HG02870 (cell line): ENCODE data around the gene LDLRAD3.

ENCODE experiments used
- ATAC-seq: cut with Tn5 transposase; IDR thresholded peaks from one replicate; pipeline ENCODE4 v1.9.1; 2021; ENCODE audit warnings: mild to moderate bottlenecking, moderate library complexity; ENCODE audit not compliant: unreplicated experiment

The LDLRAD3 gene

DNA sequence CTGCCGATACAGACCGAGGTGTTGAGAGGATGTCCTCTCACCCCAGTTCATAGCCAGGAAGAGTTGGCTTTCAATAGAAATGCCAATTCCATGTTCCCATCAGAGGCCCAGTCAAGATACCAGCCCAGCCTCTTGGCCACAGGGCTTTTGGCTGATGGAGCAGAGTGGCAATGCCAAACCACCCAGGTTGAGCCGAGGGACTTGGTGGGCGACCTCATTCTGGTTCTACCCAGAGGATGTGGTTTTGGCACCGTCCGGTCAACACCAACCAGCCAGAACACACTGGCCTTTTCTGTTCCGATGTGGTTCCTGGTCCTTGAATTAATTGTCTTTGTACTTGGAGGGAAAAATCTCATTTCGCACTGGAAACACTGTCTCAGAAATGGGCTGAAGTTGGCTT, 284.8 kb downstream of the LDLRAD3 start:
- ATAC-seq = no peak

DNA sequence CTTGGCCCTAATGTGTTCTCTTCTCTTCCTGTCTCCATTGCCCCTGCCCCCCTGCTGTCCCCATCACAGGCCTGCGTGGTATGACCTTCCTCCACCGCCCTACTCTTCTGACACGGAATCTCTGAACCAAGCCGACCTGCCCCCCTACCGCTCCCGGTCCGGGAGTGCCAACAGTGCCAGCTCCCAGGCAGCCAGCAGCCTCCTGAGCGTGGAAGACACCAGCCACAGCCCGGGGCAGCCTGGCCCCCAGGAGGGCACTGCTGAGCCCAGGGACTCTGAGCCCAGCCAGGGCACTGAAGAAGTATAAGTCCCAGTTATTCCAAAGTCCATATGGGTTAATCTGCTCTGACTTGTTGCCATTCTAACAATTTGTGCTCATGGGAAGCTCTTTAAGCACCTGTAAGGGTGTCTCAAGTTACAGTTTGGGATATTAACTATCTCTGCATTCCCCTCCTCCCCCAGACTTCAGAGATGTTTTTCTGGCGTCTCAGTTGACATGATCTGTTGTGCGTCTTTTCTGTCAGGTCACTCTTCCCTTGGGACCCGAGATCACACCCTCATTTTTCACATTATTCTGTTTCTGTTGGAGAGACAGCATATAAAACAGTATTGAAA, 285.3 kb downstream of the LDLRAD3 start:
- ATAC-seq = no peak

DNA sequence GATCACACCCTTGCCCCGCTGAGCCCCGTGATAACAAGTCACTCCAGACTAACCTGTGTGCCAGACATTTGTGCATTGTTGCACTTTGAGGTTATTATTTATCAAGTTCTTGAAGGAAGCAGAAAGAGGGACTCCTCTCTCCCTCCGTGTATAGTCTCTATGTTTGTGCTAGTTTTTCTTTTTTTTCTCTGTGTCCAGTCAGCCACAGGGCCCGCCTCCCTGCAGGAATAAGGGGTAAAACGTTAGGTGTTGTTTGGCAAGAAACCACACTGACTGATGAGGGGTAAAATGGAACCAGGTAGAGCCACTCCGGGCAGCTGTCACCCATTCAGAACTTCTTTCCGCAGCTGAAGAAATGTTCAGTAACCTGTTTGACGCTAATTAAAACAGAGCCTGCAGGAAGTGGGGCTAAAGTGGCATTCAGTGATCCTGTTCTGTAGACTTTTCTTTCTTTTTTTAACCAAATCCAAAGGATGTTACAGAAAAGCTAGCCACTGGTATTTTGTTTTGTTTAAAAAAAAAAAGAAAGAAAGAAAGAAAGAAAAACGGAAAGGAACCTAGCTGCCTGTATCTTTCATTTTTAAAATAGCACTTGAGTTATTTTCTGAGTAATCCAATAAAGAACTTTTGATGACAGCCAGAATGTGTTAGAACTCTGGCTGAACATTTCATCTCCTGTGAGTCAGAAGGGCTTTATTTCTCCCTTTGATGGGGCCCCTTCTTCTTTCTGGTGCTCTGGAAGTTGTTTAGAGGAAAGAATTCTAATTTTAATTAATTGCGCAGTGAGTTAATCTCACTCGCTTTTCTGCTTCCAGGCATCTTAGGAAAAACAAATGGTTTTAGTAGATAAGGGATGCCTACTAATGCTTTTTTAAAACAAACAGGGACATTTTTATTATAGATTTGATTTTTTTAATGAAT, 287.2 kb downstream of the LDLRAD3 start:
- ATAC-seq = no peak

DNA sequence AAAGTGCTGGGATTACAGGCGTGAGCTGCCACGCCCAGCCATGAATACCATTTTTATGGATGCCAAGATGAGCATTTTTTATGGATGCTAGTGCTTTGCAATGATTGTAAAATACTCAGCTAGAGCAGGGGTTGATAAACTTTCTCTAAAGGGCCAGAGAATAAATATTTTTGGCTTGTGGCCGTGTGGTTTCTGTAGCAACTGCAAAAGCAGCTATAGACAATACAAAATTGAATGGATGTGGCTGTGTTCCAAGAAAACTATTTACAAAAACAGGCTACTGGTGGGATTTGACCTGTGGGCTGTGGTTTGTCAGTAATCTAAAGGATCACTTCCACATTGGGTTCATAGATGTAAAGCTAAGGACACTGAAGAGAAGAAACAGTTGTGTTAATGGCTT, 289.3 kb downstream of the LDLRAD3 start:
- no peak for ATAC-seq

DNA sequence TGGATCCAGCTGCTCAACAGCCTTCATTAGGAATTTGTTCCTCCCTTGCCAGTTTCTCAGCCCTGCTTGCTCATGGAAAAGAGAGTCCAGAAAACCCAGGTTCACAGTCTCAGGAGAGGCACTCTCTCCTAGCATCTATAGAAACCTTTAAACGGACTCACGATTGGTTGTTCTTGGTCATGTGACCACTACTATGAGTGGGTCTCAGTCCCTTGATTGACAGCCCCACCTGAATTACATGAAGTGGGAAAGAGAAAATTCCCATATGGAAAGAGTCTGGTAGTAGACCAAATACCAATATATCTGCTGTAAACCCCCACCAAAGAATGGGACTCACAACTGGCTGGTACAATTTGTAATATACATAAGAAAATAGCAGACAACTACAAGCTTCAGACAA, 291.0 kb downstream of the LDLRAD3 start:
- no peak for ATAC-seq

DNA sequence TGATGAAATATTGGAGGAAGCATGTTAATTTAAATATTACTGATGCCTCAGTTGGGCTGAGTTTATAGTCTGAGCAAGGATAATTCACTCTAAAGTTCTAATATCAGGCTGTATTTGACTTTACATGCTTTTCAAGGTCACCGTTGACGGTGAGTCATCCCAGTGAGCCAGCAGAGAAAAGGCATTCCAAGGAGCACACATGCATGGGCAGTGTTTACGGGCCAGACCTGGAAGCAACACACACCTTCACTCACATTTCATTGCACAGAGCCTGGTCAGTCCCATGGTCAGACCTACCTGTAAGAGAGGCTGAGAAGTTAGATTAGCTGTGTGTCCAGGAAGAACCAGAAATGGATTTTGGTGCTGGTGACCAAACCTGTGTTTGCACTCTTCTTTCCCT, 291.9 kb downstream of the LDLRAD3 start:
- no peak for ATAC-seq

DNA sequence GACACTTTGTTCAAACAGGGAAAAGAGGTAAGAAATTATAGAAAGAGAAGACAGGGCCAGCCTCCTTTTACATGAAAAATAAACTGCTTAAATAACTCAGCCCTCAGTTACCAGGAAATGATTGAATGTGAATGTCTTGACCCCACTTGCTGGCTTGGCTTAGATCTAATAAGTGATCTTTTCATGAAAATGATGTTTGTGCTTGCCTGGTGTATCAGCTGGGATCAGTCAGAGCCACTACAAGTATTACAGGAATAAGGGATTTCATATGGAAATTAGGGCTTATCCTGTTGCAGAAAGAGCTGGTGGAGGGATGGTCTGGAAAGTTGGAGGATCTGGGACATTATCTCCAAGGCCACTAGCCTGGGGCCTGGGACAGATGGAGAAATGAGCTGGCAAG, 293.5 kb downstream of the LDLRAD3 start:
- ATAC-seq = no peak

DNA sequence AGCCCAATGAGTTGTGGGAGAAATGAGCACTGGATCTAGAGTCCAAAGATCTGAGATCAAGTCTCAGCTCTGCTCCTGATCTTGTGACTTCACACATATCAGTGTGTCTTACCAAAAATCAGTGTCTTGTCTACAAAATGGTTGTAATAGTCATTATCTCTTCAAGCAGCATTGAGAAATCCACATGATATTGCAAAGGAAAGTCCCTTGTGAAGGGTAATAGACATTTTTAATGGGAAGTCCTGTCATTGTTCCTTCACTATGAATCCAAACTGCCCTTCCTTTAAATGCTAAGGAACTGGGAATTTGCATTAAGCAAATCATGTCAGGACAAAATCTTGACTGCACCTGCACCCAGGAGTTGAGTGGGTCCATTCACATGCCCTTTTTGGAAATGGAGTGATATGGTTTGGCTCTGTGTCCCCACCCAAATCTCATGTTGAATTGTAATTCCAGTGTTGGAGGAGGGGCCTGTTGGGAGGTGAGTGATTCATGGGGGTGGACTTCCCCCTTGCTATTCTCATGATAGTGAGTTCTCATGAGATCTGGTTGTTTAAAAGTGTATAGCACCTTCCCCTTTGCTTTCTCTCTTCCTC, 294.3 kb downstream of the LDLRAD3 start:
- ATAC-seq = no peak

DNA sequence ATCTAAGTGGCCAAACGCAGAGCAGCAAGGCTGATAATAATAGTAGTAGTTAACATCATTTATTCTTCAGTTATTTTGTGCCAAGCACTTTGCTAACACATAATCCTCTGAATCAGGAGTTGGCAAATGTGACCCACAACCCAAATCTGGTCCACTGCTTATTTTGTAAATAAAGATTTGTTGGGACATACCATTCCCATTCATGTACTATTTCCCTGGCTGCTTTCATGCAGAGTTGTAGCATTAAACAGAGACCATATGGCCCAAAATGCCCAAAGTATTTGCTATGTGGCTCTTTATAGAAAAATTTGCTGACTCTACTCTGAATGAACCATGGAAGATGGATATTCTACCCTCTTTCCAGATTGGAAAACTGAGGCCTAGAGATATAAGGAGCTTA, 295.0 kb downstream of the LDLRAD3 start:
- ATAC-seq = no peak

DNA sequence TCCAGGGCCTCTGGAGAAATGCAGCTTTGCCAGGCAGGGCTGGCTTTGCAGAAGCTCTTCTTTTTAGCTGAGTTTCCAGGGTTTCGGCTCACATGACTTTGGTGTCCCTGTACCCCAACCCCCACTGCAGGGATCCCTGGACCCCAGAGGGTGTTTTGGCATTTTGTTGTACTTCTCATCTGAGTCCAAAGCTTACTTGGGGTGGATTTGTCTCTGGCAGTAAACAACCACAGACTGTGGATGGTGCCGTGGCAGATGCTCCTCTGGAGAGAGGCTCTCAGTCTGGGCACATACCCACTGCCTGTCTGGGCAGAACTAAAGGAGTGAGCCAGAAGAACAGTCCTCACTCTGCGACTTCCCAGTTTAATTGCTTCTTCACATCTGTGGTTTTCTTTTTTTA, 295.8 kb downstream of the LDLRAD3 start:
- ATAC-seq = no peak

DNA sequence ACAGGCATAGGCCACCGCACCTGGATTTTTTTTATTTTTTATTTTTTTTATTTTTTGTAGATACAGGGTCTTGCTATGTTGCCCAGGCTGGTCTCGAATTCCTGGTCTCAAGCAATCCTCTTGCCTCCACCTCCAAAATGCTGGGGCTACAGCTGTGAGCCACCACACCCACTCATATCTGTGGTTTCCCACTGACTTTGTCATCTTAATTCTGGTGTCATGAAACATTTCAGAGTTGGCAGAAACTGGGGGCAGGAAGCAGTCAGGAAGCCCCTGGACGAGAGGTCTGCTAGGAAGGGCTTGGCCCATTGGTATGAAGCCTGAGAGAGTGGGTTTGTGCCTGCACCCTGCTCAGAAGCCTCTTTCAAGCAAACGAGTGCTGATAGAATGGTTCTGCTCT, 296.3 kb downstream of the LDLRAD3 start:
- no peak for ATAC-seq

DNA sequence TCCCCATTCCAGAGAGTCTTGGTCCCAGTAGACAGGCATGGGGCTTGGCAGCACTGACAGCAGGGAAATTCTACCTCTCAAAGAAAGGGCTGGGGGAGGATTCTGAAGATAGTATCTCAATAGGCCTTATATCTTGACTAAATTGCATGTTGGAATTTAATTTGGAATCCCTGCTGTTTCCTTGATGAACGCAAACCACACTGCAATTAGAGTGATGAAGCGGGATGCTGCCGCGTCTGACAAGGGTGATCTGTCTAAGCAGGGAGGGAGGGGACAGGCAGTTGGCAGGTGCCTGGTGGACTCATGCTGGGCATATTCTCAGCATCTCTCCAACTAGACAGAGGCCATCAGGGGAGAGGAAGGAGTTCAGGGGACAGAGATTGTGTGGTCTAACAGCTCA, 296.9 kb downstream of the LDLRAD3 start:
- no peak for ATAC-seq

DNA sequence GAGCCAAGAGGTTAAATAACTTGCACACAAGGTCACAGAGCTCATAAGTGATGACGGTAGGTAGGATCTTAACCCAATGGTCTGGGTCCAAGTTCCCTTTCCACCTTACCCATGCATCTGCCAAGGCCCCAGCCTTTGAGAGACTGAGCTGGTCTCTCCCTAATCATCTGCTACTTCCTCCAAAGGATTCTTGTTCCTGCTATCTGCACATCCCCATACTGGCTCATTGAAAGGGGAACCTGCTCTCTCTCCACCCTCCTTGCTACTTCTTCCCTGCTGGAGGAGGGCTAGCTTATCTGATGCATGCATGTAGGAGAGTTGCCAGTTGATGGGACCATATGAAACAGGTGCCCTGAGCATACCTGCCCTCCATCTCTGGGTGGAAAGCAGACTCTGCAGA, 297.6 kb downstream of the LDLRAD3 start:
- no peak for ATAC-seq

DNA sequence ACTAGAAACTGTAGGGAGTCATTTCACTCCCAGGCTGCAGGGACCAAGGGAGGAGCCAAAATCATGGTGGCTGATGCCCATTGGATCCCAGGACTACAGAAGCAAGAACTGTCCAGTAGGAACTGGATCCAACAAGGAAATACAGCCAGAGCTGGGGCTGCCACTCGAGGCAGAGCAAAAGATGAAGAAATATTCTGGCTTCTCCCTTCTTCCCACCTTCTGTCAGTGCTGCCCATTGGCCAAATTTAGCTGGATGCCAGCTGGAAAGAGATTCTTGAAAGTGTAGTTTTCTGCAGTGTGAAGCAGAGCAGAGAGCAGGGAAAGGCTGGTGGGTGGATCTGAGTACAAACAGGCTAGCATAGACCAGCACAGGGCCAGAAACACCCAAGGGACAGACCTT, 299.8 kb downstream of the LDLRAD3 start:
- ATAC-seq = no peak

DNA sequence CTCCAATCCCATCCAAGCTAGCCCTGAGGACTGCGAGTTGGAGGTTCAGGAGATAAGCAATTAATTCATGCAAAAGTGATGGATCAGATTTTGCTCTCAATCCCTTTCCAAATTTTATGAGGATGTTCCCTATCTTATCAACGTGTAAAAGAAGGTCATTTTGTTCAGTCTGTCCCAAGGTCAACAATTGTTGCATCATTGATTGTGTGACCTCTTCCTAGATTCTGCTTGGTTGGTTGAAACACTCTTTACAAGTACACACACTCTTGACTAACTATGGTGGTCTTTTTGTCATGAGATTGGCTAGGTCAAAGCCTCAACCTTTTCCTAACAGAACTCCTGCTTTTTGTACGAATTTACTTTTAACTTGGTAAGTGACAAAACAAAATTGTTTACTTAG, 303.6 kb downstream of the LDLRAD3 start:
- no peak for ATAC-seq

DNA sequence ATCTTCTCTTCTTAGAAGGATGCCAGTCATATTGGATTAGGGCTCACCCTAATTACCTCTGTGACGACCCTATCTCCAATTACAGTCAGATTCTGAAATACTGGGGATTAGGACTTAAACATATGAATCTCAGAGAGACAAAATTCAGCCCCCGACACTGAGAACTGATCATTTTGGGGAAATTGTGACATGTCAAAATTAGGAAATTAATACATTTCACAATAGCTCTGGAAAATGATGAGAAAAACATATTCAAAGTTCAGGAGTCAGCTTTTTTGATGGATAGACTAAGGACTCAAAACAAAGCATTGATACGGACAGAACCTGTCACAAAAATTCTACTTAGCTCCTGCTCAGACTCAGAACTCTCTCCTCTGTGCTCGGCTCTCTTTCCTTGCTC, 304.6 kb downstream of the LDLRAD3 start:
- no peak for ATAC-seq

DNA sequence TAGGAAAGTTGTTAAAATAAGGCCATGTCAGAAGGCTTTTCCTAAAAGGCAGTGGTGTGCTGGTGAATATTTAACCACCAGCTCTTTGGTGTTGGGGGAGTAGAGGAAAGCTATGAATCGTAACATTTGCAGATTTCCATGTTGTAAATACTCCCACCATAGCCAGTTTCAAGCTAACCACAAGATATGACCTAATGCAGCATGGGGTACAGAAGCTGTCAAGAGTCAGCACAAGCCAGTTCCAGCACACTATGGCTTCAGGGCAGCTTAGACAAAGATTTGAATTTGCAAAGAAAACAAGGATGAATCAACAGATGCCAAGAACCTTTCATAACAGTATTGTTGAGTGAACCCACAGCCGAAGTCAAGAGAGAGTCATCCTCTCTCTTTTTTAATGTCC, 305.4 kb downstream of the LDLRAD3 start:
- ATAC-seq = no peak

DNA sequence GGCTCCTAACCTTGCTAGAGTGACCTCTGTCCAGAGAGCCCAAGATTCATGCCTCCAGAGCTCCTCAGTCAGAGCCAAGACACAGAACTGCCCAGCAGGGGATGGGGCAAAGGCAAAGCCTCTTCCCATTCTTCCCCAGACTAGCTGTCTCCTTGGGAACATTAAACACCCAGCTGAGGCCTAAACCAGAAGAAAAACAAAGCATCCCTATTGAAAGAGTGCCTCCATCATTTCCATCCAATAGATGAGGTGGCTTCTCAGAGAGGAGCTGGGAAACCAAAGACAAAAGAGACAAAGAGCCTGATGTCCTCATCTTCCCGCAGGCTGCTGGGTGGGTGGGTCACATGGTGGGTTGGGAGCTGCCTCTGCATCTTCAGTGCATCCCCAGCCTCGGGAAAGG, 308.0 kb downstream of the LDLRAD3 start:
- no peak for ATAC-seq

DNA sequence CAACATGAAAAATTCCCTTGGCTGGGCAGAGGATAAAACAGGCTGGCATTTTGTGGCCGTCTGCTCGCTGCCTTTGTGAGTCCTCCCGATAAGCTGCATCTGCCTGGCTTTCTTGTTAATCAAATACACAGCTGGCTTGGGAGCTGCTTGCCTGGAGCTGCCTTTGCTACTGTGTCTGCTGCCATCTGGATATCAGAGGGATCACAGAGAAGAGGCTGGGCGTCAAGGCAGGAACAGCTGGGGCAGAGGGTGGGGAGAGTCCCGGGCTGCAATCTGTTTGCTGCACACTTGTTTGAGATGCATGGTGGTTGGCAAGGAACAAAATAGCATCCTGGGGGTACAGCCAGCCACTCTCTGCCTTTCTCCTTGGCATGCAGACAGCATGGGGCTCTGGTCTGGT, 309.4 kb downstream of the LDLRAD3 start:
- ATAC-seq = no peak

DNA sequence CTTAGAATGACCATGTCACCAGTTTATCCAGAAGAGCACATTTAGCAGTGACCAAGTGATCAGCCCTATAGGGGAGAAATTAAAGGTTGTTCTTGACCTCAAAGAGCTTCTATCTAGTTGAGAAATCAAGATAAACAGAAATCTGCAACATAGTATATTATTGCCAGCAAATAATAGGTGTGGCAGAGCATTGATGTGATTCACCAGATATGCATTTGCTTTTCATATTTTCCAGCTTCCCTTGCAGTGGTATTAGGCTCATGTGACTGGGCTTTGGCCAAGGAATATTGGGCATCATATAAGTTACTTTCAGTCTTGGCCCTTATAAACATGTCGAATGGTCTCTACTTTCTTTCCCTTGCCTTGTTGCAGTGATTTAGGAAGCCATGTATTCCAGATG, 310.9 kb downstream of the LDLRAD3 start:
- no peak for ATAC-seq

DNA sequence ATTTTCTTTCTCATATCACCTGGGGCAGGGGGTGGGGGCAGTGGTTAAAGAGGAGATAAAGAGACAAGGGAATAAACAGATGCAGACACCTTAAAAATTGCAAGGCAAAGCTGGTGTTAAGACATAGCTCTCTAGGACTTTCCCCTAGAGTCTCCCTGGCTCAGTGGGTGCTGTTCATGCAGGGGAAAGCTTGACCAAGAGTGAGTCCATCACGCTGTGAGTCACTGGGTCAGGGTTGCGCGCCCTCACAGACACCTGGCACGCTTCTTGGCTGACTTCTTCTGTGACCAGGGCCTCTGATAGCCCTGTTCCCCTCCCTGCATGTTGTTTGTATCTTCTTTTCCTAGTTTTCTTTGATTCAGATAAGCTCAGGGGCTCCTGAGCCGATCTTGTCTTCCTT, 313.5 kb downstream of the LDLRAD3 start:
- ATAC-seq = no peak

DNA sequence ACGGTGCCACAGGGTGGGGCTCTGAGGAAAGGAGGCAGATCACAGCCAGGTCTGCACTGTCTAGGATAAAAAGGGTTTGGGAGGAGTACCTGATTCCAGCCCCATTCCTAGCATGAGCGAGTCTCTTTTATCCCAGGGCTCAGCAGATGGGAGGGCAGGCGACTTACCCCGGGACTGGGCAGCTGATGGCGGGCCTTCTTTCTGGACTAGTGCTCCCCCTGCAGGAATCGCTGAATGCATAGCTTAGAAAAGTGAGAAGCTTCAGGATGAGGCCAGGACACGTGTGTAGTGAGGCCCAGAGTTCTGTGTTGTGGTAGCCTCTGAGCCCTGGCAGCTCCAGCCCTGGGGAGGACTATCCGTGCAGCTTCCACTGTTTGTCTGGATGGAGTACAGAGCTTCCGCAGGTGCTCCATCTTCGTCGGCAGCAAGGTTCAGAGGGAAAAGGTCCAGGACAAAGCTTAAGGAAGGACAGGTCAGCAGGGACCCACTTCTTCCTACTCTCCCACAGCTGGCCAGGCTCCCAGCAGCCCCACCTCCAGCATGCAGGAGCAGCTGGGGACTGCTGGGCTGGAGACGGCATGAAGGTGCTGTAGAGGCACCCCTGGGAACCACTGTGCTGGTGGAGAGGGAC, 315.0 kb downstream of the LDLRAD3 start:
- ATAC-seq = no peak
